GM23338 (cell line): ENCODE measurements around the gene CD5L. TPM values are rescaled to one million over a fixed set of nuclear protein-coding genes. Genes with fewer than 3 reads are reported as not detected.

ENCODE experiments used
- CREB1 ChIP-seq: fragments of 250-450 bp; sonication (Bioruptor Pico); IDR thresholded peaks from 2 replicates; pipeline ENCODE4 v1.5.0; 2020; ENCODE audit warnings: low read depth, mild to moderate bottlenecking, moderate library complexity
- EZH2 ChIP-seq: fragments of 200-600 bp; sonication (generic); IDR thresholded peaks from one replicate; pipeline ENCODE4 v1.8.0; 2017; ENCODE audit warnings: antibody characterized with exemption, mild to moderate bottlenecking, low read depth; ENCODE audit not compliant: unreplicated experiment
- EZH2phosphoT487 ChIP-seq: fragments of 200-600 bp; sonication (generic); IDR thresholded peaks from one replicate; pipeline ENCODE4 v1.8.1; 2018; ENCODE audit warnings: antibody characterized with exemption; ENCODE audit not compliant: unreplicated experiment
- JUNB ChIP-seq: IDR thresholded peaks from one replicate; pipeline ENCODE4 v1.6.1; 2016; ENCODE audit warnings: antibody characterized with exemption; ENCODE audit not compliant: unreplicated experiment
- NANOG ChIP-seq: IDR thresholded peaks from 2 replicates; pipeline ENCODE4 v1.6.1; 2016; ENCODE audit warnings: antibody characterized with exemption, borderline replicate concordance
- POLR2AphosphoS5 ChIP-seq: IDR thresholded peaks from 2 replicates; pipeline ENCODE4 v1.6.1; 2016; ENCODE audit warnings: antibody characterized with exemption, low read depth
- STAT1 ChIP-seq: IDR thresholded peaks from one replicate; pipeline ENCODE4 v1.6.1; 2016; ENCODE audit warnings: antibody characterized with exemption; ENCODE audit not compliant: unreplicated experiment
- ZNF114 ChIP-seq: fragments of 250-450 bp; sonication (Bioruptor Pico); IDR thresholded peaks from 2 replicates; pipeline ENCODE4 v1.5.0; 2020; ENCODE audit warnings: mild to moderate bottlenecking, moderate library complexity
- ZNF331 ChIP-seq: fragments of 250-450 bp; sonication (Bioruptor Pico); IDR thresholded peaks from 2 replicates; pipeline ENCODE4 v1.5.0; 2020; ENCODE audit warnings: low read depth, mild to moderate bottlenecking, moderate library complexity
- ZNF462 ChIP-seq: fragments of 250-450 bp; sonication (Bioruptor Pico); IDR thresholded peaks from 2 replicates; pipeline ENCODE4 v1.5.0; 2020; ENCODE audit warnings: mild to moderate bottlenecking, moderate library complexity
- polyA plus RNA-seq: library from polyadenylated mRNA; unstranded; fragments of >200 nt; fragmentation: Nextera tagmentation; extraction: Ambion mirVana; gene quantifications from 2 replicates; pipeline ENCODE4 v1.2.1, GENCODE V29; 2016
- total RNA-seq: library from RNA; depleted of rRNA; stranded (reverse); fragments of >200 nt; shearing (Covaris generic); gene quantifications from 2 replicates; pipeline ENCODE4 v1.2.3, GENCODE V29; 2014
- TF ChIP-seq, protein P1 (sequence below): IDR thresholded peaks from 2 replicates; pipeline ENCODE4 v1.6.1; 2016; ENCODE audit warnings: antibody characterized with exemption
- TF ChIP-seq, protein P2 (sequence below): IDR thresholded peaks from one replicate; pipeline ENCODE4 v1.6.1; 2018; ENCODE audit warnings: antibody characterized with exemption; ENCODE audit not compliant: unreplicated experiment

CD5L gene
- total and polyA plus RNA-seq, 2 experiments from 2014 or later, result not detected

DNA sequence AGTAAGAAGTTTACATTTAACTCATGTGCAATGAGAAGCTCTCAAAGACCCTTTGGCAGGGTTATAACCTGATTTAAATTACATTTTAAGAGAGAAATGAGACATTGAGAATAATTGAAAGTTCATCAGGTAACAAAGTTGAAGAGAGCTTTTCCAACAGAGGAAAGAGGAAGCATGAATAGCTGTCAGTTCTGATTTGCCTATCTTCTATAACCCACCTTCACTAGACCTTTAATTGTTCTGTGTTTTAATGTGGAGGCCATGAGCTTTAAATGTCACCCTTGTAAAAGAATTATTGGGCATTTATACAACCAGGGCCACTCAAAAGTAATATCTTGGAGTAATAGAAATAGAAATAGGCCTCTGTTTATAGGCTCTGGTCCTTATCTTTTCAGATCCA, 12.4 kb downstream of the CD5L start (continued):
- TF ChIP-seq ZNF462 (CRISPR knock-in tag), result no peak
- no peak for TF ChIP-seq EZH2phosphoT487
- no peak for TF ChIP-seq STAT1
- no peak for TF ChIP-seq ZNF114 (CRISPR knock-in tag)
- TF ChIP-seq, protein P1, sequence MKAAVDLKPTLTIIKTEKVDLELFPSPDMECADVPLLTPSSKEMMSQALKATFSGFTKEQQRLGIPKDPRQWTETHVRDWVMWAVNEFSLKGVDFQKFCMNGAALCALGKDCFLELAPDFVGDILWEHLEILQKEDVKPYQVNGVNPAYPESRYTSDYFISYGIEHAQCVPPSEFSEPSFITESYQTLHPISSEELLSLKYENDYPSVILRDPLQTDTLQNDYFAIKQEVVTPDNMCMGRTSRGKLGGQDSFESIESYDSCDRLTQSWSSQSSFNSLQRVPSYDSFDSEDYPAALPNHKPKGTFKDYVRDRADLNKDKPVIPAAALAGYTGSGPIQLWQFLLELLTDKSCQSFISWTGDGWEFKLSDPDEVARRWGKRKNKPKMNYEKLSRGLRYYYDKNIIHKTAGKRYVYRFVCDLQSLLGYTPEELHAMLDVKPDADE, result no peak
- TF ChIP-seq POLR2AphosphoS5, result no peak
- no peak for TF ChIP-seq CREB1 (CRISPR knock-in tag)
- TF ChIP-seq, protein P2, sequence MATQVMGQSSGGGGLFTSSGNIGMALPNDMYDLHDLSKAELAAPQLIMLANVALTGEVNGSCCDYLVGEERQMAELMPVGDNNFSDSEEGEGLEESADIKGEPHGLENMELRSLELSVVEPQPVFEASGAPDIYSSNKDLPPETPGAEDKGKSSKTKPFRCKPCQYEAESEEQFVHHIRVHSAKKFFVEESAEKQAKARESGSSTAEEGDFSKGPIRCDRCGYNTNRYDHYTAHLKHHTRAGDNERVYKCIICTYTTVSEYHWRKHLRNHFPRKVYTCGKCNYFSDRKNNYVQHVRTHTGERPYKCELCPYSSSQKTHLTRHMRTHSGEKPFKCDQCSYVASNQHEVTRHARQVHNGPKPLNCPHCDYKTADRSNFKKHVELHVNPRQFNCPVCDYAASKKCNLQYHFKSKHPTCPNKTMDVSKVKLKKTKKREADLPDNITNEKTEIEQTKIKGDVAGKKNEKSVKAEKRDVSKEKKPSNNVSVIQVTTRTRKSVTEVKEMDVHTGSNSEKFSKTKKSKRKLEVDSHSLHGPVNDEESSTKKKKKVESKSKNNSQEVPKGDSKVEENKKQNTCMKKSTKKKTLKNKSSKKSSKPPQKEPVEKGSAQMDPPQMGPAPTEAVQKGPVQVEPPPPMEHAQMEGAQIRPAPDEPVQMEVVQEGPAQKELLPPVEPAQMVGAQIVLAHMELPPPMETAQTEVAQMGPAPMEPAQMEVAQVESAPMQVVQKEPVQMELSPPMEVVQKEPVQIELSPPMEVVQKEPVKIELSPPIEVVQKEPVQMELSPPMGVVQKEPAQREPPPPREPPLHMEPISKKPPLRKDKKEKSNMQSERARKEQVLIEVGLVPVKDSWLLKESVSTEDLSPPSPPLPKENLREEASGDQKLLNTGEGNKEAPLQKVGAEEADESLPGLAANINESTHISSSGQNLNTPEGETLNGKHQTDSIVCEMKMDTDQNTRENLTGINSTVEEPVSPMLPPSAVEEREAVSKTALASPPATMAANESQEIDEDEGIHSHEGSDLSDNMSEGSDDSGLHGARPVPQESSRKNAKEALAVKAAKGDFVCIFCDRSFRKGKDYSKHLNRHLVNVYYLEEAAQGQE, result no peak
- TF ChIP-seq JUNB, result no peak
- no peak for TF ChIP-seq NANOG
- TF ChIP-seq ZNF331 (CRISPR knock-in tag), result no peak
- no peak for TF ChIP-seq EZH2
